Caco-2 (cell line): Measurements from ENCODE around the gene DLG1. TPM values are rescaled to one million over a fixed set of nuclear protein-coding genes. Genes with fewer than 3 reads are reported as not detected.
A peak's percentile ranks its signal among the peaks of the same experiment; 100 is the strongest.

Source experiments
- BruUV-seq: library from RNA; stranded (reverse); fragments of 400-500 nt; replicated peaks from 2 replicates; lab custom pipeline; 2021; lab: Mats Ljungman, UMichigan
- CTCF ChIA-PET: fragments of 300-600 bp; sonication (Branson Sonifier 250); formaldehyde crosslinking; loops from one replicate; lab custom pipeline; 2022; ENCODE audit warnings: antibody characterized with exemption; lab: Charles Lee
- POLR2A ChIA-PET: fragments of 300-600 bp; sonication (Branson Sonifier 250); formaldehyde crosslinking; loops from one replicate; lab custom pipeline; 2022; ENCODE audit warnings: antibody characterized with exemption; lab: Charles Lee
- DNase-seq, 2 experiments: peaks; one replicate each; pipeline versions ENCODE4 v3.0.0 to v3.0.0-alpha.2; 2020 to 2022
- H3K27me3 ChIP-seq: replicated peaks from 2 replicates; pipeline ENCODE4 v1.6.0; 2011; ENCODE audit warnings: low read length; ENCODE audit not compliant: control insufficient read depth, insufficient read depth
- H3K36me3 ChIP-seq: 2 replicates; pipeline ENCODE4 v1.5.1; 2011; ENCODE audit warnings: low read length; ENCODE audit not compliant: control insufficient read depth, insufficient read depth
- H3K4me1 ChIP-seq: fragments of 250-450 bp; sonication (Bioruptor Pico); 2 replicates; pipeline ENCODE4 v1.5.1; 2020; ENCODE audit warnings: mild to moderate bottlenecking
- H3K4me3 ChIP-seq: 2 replicates; pipeline ENCODE4 v1.5.1; 2011; ENCODE audit warnings: low read depth, mild to moderate bottlenecking, control low read depth, low read length
- H3K9me3 ChIP-seq: fragments of 250-450 bp; sonication (Bioruptor Pico); 2 replicates; pipeline ENCODE4 v1.5.1; 2020; ENCODE audit warnings: mild to moderate bottlenecking, moderate library complexity
- H3K27ac Mint-ChIP-seq: one replicate; pipeline ENCODE4 v1.8.0; 2022; ENCODE audit warnings: mixed read lengths; ENCODE audit not compliant: unreplicated experiment
- H3K27me3 Mint-ChIP-seq: one replicate; pipeline ENCODE4 v1.8.0; 2022; ENCODE audit warnings: mixed read lengths; ENCODE audit not compliant: insufficient read depth, unreplicated experiment
- H3K36me3 Mint-ChIP-seq: one replicate; pipeline ENCODE4 v1.8.0; 2022; ENCODE audit warnings: mild to moderate bottlenecking, mixed read lengths; ENCODE audit not compliant: insufficient read depth, unreplicated experiment
- H3K4me1 Mint-ChIP-seq: one replicate; pipeline ENCODE4 v1.8.0; 2022; ENCODE audit warnings: low read depth, mixed read lengths; ENCODE audit not compliant: unreplicated experiment
- H3K4me3 Mint-ChIP-seq: one replicate; pipeline ENCODE4 v1.8.0; 2022; ENCODE audit warnings: mild to moderate bottlenecking, moderate library complexity, mixed read lengths; ENCODE audit not compliant: unreplicated experiment
- H3K9me3 Mint-ChIP-seq: one replicate; pipeline ENCODE4 v1.8.0; 2022; ENCODE audit warnings: mixed read lengths; ENCODE audit not compliant: unreplicated experiment
- CTCF ChIP-seq, 2 experiments: fragments of 200-600 bp in 1 of 2; IDR thresholded peaks; 1 replicate in 1 of 2; 2 replicates in 1 of 2; pipeline versions ENCODE4 v1.5.1 to v1.8.0; 2011 to 2022; ENCODE audit warnings: antibody characterized with exemption in 1 of 2, control low read depth in 1 of 2, inconsistent platforms in 1 of 2, low read depth in 1 of 2, low read length in 1 of 2, mild to moderate bottlenecking in 1 of 2, moderate library complexity in 1 of 2; ENCODE audit not compliant: insufficient read depth in 1 of 2, severe bottlenecking in 1 of 2, unreplicated experiment in 1 of 2
- intact Hi-C: fragments of 100-400 bp; cut with micrococcal nuclease; formaldehyde crosslinking; loops from one replicate; pipeline ENCODE4 v1.10.0; 2022; ENCODE audit not compliant: unreplicated experiment
- total RNA-seq: library from RNA; stranded (reverse); gene quantifications from 2 replicates; pipeline ENCODE4 v1.2.3, GENCODE V29; 2022

DLG1 gene
- total RNA-seq, 1 experiment from 2014 or later, result 167 TPM

GRCh38 chr3:197132916-197133530 is 165.4 kb downstream of the DLG1 start:
- Mint-ChIP-seq H3K27me3 (no peaks in the 10 kb centered on the region), H3K36me3 (peaks cover 74% of the 10 kb centered on the region), H3K4me1 (no peaks in the 10 kb centered on the region), H3K9me3 (peaks cover 10% of the 10 kb centered on the region), H3K4me3 (no peak overlapping the region), H3K27ac (no peak overlapping the region)
- intact Hi-C loops, result no loop called here
- Histone ChIP-seq H3K4me1 (no peaks in the 10 kb centered on the region), H3K9me3 (peaks cover 4% of the 10 kb centered on the region; the same call in 1 of the 2 replicates), H3K27me3 (no peaks in the 10 kb centered on the region), H3K4me3 (no peak overlapping the region), H3K36me3 (peaks cover 3% of the 10 kb centered on the region)
- ChIA-PET POLR2A (no interaction called here), CTCF (no interaction called here)
- BruUV-seq, result no TSS peak
- DNase-seq, result no peak
- no peak for TF ChIP-seq CTCF (IDR thresholded peaks at IDR 0.05; ENCODE audit: insufficient read depth in 1 of 2, low read depth in 1 of 2, low read length in 1 of 2, severe bottlenecking in 1 of 2, unreplicated experiment in 1 of 2)

GRCh38 chr3:197125636-197126035 is 172.8 kb downstream of the DLG1 start:
- no peak for TF ChIP-seq CTCF (IDR thresholded peaks at IDR 0.05; ENCODE audit: insufficient read depth in 1 of 2, low read depth in 1 of 2, low read length in 1 of 2, severe bottlenecking in 1 of 2, unreplicated experiment in 1 of 2)
- H3K27ac Mint-ChIP-seq, result peak overlapping the region; percentile 20

GRCh38 chr3:197124713-197125112 is 173.7 kb downstream of the DLG1 start:
- no peaks in the 10 kb centered on the region for H3K27me3 Mint-ChIP-seq
- intact Hi-C loops, result no loop called here
- no TSS peak for BruUV-seq
- H3K4me3 Mint-ChIP-seq, result no peak overlapping the region
- peak overlapping the region; percentile 20 for H3K27ac Mint-ChIP-seq
- peaks cover 6% of the 10 kb centered on the region; the same call in 1 of the 2 replicates for H3K4me1 ChIP-seq
- no peak for DNase-seq
- ChIA-PET CTCF (no interaction called here), POLR2A (no interaction called here)
- H3K9me3 Mint-ChIP-seq, result no peaks in the 10 kb centered on the region
- H3K36me3 Mint-ChIP-seq, result peaks cover 60% of the 10 kb centered on the region
- no peak overlapping the region for H3K4me3 ChIP-seq
- no peaks in the 10 kb centered on the region; the same call in 1 of the 2 replicates for H3K36me3 ChIP-seq
- H3K9me3 ChIP-seq, result no peaks in the 10 kb centered on the region
- peaks cover 15% of the 10 kb centered on the region for H3K4me1 Mint-ChIP-seq
- no peaks in the 10 kb centered on the region for H3K27me3 ChIP-seq
- TF ChIP-seq CTCF (IDR thresholded peaks at IDR 0.05; ENCODE audit: insufficient read depth in 1 of 2, low read depth in 1 of 2, low read length in 1 of 2, severe bottlenecking in 1 of 2, unreplicated experiment in 1 of 2), result no peak

More at GRCh38 chr3:197125636-197126035, 172.8 kb downstream of the DLG1 start:
- Histone ChIP-seq H3K9me3 (no peaks in the 10 kb centered on the region), H3K36me3 (no peaks in the 10 kb centered on the region; the same call in 1 of the 2 replicates), H3K4me1 (peaks cover 6% of the 10 kb centered on the region; the same call in 1 of the 2 replicates), H3K4me3 (no peak overlapping the region), H3K27me3 (no peaks in the 10 kb centered on the region)
- POLR2A ChIA-PET, result no interaction called here
- Mint-ChIP-seq H3K27me3 (no peaks in the 10 kb centered on the region), H3K4me1 (peaks cover 15% of the 10 kb centered on the region), H3K9me3 (no peaks in the 10 kb centered on the region), H3K36me3 (peaks cover 60% of the 10 kb centered on the region), H3K4me3 (no peak overlapping the region)
- no TSS peak for BruUV-seq
- CTCF ChIA-PET, result no interaction called here
- DNase-seq, result no peak
- intact Hi-C loops, result no loop called here
